HL-60/S4 treated with phorbol 12-myristate 13-acetate at 8.2 ng/mL for 4 days and 3 days (cell line): Measurements from ENCODE around the gene PLXDC2.
"Not testable (repeated sequence)": the region's sequence is repeated elsewhere in the genome, so short reads cannot be mapped to it uniquely, and the experiment has no call there.

ENCODE experiments used
- in situ Hi-C: fragments of 300-500 bp; cut with MboI; formaldehyde crosslinking; loops from 2 replicates; pipeline ENCODE4 v1.15.0; 2022; ENCODE audit warnings: low sequenced_read_pairs

PLXDC2 gene

DNA sequence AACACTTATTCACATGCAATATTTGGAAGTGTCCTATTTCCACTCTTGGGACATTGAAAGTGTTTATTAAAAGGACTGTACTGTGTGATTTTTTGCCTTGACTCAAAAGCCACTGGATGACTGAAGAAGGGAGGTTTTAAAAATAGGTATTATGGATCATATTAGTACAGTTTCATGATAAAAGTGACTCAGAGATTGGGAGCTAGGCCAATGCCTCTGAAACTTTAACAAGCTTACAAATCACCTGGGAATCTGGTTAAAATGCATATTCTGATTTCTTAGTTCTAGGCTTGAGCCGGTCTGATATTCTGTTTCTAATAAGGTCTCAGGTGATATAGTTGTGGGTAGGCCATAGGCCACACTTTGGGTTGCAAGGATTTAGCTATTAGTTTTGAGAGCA lies 191.2 kb downstream of the PLXDC2 start:
- in situ Hi-C loops = loop anchor here (10.0 kb wide), 1 partner anchor 183 kb away; no protein-coding TSS in a partner anchor

DNA sequence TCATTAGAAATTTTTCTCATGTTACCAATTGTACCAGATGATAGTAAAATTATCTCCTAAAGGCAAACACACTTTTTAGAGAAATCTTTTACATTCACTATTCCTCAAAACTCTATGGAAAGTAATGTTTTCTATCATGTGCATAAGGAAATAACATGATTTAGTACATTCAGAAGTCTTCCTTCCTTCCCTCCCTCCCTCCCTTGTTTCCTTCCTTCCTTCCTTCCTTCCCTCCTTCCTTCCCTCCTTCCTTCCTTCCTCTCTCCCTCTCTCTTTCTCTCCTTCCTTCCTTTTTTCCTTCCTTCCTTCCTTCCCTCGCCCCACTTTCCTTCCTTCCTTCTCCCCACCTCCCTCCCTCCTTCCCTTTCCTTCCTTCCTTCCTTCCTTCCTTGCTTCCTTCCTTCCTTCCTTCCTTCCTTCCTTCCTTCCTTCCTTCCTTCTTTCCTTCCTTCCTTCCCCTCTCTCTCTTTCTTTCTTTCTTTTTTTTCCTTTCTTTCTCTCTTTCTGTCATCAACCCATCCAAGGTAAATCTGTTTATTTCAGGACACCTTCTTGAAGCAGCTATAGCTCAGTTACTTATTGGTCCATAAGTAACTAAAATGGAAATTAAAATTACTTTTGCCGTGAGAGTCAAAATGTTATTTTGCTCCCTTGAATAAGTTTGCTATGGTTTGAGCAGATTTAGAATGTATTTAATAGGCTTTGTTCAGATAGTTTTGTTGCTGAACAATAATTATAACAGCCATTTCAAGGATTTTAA lies 197.9 kb downstream of the PLXDC2 start:
- in situ Hi-C loops = no loop called here

DNA sequence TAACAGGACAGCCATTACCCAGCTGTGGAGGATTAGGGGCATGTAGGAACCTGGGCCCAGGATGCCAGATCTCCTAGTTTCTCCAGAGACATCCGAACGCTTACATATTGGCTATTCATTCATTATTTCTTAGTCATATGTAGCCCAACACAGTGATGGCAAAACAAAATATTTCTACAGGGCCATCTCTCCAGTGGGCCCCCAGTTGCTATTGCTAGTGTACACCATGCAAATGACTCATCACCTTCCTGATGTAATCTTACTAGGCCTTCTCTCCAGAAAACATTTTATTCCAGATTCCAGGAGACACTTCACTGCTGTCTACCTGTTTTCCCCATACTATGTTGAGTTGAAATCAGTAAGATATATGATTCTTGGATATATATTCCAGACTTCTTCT lies 201.7 kb downstream of the PLXDC2 start:
- in situ Hi-C loops = no loop called here

DNA sequence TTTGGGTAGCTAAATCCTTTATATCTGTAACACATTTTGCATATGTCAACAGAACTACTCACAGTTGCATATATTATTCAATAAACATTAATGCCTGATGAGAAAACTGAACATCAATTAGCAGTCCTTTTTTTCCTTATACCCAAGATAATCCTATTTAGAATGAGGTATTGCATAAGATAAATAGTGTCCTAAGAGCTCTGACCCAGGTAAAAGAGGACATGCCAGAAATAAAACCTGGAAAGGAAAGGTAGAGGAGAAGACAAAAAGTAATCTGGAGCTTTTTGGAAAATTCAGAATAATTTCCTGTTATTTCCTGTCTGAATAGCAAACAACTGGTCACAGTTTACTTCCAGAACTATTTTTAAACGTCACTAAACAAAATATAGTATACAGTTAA lies 204.4 kb downstream of the PLXDC2 start:
- in situ Hi-C loops = no loop called here

DNA sequence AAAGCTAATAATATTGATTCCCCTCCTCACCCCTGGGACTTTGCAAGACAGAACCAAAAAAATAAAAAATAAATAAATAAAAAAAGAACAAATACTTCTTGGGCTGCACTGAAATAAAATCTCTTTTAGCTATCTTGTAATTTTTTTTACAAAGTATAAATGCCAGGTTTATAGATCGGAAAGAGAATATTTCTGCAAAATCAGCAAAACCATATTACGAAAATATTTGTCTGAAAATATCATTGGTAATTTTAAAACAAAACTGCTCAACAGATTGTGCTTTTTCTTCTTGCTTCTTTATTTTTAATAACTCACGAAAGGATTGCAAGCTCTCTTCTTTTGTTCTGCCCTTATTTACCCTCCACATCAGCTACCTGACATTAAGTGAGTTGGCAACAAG lies 213.3 kb downstream of the PLXDC2 start:
- in situ Hi-C loops = no loop called here

DNA sequence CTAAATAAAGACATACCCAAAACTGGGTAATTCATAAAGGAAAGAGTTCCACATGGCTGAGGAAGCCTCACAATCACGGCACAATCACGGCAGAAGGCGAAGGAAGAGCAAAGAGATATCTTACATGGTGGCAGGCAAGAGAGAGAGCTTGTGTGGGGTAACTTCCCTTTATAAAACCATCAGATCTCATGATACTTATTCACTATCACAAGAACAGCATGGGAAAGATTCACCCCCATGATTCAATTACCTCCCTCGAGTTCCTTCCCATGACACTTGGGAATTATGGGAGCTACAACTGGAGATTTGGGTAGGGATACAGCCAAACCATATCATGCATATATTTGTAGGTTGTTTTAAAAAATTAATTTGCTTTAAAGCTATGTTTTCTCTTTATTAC lies 217.2 kb downstream of the PLXDC2 start:
- in situ Hi-C loops = no loop called here

DNA sequence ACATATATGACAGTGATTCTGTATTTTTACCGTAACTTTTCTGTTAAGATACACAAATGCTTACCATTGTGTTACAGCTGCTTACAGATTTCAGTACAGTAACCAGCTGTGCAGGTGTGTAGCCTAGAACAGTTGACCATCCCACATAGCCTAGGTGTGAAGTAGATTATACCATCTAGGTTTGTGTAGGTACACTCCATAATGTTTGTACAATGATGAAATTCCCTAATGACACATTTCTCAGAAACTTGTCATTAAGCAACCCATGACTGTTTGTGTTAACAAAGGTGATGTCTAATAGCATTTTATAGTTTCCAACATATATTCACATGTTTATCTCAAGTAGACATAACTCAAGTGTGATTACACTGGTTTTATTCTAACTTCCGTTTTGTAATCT lies 218.5 kb downstream of the PLXDC2 start:
- in situ Hi-C loops = no loop called here

DNA sequence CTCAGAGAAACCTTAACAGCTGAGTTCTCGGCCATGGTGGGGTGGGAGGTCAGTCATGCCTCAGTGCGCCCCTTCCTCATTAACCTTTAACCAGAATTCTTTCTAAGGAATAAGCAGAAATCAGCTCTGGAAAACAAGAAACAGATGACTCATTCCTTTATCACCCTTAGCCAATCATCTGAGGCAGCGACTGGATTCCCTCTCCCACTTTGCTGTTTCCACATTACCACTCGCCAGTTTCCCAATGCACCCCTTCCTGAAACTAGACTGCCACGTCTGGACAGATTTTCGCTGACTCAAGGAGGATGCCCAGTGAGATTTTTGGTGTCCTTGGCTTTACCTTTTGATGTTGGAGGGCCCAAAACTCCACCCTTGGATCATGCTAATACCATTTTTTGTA lies 223.8 kb downstream of the PLXDC2 start:
- in situ Hi-C loops = no loop called here

DNA sequence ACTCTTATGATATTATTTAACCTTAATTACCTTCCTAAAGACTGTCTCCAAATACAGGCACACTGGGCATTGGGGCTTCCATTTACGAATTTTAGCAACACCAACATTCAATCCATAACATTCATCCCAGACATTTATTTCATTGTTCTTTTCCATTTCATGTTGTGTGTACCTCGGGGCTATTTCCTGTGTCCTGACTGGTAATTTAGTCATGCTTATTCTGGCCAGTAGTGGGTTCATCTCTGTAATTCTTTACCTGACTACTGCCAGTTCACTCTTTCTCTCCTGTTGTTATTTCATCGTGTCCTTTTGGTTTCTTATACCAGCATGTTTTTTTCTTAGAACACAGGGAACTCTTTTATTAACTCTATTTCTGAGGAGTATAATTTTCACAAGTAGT lies 225.7 kb downstream of the PLXDC2 start:
- in situ Hi-C loops = no loop called here

DNA sequence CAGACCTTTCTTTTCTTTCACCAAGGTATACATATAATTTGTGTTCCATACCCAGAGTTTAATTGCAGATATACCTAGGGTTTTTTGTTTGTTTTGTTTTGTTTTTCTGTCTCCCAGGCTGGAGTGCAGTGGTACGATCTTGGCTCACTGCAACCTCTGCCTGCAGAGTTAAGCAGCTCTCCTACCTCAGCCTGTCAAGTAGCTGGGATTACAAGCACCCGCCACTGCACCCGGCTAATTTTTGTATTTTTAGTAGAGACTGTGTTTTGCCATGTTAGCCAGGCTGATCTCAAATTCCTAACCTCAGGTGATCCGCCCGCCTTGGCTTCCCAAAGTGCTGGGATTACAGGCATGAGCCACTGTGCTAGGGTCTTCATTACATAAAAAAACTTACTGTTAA lies 228.9 kb downstream of the PLXDC2 start:
- in situ Hi-C loops = not testable (repeated sequence)

DNA sequence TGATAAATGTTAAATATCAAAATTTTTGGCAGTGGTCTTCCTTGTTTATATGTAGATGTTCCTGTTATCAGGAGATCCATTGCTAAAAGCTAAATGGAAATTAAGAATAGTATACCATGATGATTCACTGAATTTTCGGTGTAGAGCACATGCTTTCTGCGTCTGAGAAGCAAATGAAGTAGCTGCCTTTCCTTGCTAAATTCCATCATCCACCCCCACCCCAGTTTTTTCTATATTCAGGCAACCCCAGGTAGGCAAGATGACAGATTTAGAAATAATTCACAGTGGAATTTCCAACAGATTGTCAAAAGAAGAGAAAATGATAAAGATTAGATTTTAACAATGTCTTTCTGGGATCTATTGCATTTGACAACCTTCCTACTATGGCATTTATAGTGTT lies 231.9 kb downstream of the PLXDC2 start:
- in situ Hi-C loops = no loop called here

DNA sequence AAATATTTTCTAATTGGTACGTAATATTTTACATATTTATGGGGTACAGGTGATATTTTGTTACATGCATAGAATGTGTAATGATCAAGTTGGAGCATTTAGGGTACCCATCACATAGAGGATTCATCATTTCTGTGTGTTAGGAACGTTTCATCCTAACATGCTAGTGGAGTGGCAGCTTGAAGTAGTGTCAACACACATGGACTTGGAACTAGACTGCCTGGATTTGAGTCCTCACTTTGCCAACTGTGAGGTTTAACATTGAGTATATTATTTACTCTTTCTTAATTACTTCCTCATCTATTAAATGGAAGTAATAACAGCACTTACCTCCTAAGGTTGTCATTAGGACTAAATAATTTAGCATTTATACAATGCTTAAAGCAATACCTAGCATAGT lies 241.9 kb downstream of the PLXDC2 start:
- in situ Hi-C loops = no loop called here

DNA sequence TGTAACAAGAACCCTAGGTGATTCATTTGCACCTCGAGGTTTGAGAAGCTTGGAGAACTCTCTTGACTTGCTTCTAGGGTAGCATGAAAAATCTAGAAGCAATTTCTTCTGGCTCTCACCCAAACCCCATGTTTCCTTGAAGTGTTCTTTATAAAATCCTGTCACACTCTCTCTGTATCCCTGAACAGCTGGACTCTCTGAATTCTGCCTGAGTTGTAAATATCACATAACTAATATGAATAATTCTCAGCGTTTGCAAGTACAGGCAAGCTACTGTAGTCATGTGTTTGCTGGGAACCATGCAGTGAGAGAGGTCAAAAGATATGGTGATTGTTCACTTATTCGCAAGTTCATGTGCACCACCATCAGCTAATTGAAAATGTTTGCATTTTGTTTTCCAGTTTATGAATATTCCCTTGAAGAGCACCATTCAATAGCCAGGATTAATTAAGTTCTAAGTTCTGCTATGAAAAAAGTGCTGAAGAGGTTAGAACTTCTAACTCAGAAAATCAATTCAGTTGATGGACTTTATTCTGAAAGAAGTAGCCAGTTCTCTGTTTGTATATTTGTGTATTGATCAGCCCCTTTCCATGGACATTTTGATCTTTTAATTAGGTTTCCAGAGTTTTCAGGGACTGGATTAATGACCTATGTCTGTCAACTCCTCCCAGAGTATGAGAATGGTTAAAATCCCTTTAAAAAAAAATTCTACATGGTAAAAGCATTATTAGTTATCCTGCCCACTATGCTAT lies 243.0 kb downstream of the PLXDC2 start:
- in situ Hi-C loops = no loop called here

DNA sequence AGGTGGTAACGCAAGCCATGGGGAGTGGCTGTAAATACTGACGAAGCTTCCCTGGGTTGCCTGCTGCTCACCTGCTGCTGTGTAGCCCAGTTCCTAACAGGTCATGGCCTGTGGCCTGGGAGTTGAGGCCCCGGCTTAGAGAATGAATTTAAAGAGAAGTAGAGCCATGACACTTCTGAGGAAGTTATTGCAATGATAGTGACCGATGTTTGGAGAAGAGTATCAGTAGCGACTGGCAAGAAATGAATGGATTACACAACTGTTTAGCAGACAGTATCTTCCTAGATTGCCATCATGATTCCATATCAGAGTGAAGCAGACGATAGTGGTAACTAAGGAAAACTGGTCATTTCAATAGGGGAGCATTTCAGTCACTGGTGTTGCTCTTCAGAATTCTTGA lies 249.6 kb downstream of the PLXDC2 start:
- in situ Hi-C loops = no loop called here

DNA sequence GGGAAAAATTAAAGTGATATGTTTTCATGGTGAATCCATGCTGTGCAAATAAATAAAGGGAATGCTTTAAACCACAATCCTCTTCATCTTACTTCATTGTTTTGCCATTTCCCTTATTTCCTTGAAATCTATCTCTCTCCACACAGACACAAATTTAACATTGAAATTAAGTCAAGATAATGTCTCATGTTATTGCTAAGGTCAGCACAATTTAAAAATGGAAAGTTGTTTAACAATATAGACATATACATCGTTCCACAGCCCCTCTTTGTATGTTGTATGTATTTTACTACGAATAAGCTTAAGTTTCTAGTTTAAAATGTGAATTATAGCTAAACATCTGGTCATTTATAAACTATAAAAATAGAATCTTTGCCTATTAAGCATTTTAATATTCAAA lies 256.9 kb downstream of the PLXDC2 start:
- in situ Hi-C loops = no loop called here

DNA sequence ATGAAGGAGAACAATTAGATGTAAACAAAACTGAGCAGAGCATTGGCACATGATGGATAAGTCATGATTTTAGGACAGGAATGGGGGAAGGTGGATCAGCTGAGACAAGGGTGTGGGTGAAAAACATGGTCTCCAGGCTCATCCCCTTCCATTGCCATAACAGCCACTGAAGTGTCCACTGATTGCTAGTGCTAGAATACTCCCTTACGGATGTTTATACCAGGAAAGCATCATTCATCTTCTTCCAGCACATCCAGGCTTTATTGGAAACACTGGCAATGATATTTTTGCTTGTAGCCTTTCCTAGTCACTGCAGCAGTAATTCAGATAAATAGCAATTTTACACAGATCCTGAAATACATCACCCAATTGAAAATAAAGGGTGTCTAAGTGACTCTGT lies 259.5 kb downstream of the PLXDC2 start:
- in situ Hi-C loops = no loop called here

DNA sequence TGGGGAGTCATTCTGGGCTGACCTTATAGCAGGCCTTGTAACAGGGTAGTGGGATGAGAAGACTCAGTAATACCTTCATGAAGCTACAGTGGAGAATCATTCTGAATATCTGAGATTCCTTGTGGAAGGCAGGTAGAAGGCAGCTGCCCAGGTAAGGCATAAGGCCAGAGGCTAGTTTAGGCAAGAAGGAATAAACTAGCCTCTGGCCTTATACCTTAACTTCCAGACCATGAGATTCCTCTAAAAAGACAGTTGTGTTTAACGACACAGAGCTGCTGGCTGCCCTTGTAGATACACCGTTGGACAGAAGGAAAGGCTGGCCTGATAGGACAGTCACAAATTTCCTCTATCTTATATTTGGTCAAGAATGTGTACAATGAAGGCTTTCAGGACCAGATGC lies 268.2 kb downstream of the PLXDC2 start:
- in situ Hi-C loops = no loop called here

DNA sequence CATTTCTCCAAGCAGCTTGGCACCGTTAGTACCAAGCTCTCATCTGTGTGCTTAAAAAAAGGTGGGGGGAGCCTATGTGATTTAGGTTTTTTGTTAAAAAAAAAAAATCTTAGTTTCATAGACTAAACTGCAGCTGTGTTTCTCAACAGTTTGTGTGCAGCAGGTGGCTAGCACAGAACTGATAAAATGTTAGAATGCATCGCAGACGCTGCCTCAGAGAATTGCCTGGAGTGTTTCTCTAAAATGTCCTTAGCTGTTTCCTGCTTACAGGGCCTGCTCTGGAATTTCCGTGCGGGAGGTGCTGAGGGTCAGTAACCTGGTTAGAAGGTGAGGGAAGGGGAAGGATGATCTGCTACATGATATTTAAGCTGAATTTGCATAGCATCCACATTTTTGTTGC lies 268.9 kb downstream of the PLXDC2 start:
- in situ Hi-C loops = no loop called here

DNA sequence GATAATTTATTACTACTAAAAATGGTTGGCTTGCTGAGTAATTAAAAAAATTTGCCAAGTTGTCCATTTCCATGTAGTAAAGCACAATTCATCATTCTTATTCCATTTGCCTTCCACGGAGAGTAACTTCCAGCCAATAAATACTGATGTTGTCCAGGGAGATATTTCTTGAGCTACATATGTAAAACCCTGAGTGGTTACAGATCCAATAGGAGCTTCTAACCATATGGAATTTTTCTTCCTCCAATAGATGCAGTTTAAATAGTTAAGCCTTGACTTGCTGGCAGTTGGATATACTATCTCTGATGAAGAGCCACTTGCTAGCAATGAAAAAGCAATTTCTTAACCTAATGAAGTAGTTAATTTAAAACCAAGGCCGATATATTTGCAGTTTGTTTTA lies 271.1 kb downstream of the PLXDC2 start:
- in situ Hi-C loops = no loop called here

DNA sequence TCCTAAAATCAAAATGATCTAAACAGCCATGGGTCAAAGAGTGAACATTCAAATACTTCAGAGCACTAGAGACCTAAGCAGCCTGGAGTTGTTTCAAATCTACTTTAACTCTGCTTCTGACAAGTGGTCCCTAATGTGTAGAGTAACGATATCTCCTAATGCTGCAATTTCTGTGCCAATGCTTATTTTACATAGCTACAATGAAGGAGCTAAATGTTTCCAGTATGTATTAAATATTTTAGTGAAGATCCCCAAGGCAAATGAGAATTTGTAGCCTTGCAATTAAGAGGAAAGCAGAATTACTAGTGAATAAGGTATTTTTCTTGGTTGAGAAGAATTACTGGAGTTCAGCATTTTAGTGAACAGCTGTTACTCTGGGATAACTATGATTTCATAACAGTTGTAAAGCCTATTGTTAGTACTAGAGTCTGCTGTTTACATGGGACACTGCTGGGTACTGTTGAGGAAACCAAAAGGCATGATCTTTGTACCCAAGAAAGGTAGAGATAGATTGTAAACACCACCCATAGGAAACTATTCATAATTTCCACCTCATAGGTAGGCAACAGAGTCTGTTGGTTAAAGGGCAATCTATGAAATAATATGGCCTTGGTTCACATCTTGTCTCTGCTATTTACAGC lies 271.9 kb downstream of the PLXDC2 start:
- in situ Hi-C loops = no loop called here

DNA sequence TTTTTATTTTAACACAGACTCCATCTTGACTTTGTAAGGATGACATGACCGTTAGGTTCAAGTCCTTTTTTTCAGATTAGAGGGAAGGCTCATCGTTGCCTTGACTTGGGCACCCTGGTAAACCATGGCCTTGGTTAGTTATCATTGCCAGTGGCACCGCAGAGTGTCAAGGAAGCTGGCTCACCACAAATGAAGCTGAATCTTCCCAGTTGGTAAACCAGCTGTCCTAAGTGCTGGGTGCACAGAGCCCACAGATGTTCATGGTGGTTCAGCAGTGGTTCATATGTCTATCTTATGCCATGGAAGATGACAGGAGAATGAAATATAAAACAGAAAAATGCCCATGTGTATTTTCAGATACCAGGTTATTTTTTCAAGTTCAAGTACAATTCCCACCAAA lies 273.6 kb downstream of the PLXDC2 start:
- in situ Hi-C loops = no loop called here

DNA sequence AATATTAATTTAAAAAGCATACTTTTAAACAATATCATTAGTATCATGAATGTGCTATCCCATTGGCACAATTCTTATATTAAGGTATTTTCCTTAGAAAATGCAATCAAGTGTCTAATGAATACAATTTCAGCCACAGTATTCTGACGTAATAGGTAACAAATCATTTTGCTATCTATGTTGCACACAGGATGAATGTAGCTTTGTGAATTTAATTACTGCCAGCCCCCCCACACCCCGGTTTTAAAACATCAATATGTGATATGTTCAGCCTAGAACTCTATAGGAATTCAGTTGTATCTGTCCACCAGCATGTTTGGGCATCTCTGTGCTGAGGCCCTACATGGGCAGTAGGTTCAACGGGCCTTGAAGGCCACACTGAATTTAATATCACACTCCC lies 274.6 kb downstream of the PLXDC2 start:
- in situ Hi-C loops = no loop called here
